ENCODE measurements around the gene SPEN.

SPEN gene

DNA sequence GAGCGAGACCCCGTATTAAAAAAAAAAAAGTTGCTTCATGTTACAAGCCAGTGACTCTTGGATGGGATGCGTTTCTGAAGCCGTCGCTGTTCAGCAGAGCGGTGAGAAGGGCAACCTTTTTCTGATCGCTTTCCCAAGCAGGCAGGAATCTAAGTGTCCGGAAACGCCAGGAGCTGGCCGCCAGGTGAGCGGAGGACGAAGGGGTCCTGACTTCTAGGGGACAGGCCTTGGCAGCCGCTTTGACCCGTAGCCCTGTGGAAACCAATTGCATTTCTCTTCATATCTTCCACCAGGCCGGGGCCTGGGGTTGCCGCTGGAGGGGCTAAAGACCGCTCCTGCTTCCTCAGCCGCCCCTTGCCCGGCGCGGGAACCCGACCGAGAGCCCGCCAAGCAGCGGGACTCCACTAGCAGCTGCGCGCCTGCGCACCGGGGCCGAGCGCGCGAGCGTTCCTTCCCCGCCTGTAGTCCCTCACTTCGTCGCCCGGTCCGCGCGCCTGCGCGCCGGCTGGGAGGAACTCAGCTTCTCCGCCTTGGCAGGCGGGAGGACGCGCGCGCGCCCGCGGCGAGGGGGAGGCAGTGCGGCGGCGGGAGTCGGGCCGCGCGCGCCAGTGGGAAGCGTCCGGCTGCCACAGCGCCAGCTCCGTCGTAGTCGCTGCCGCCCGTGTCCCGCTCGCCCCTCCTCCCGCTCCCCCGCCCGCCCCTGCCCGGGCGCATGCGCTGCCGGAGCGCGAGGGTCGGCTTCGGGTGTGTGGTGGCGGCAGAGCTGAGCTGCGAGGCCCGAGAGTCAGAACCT, at the start of gene SPEN (continued):
- TF ChIP-seq, protein P1, sequence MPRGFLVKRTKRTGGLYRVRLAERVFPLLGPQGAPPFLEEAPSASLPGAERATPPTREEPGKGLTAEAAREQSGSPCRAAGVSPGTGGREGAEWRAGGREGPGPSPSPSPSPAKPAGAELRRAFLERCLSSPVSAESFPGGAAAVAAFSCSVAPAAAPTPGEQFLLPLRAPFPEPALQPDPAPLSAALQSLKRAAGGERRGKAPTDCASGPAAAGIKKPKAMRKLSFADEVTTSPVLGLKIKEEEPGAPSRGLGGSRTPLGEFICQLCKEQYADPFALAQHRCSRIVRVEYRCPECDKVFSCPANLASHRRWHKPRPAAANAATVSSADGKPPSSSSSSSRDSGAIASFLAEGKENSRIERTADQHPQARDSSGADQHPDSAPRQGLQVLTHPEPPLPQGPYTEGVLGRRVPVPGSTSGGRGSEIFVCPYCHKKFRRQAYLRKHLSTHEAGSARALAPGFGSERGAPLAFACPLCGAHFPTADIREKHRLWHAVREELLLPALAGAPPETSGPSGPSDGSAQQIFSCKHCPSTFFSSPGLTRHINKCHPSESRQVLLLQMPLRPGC (tag by site-specific recombination; IDR thresholded peaks at IDR 0.05) = peak; percentile 63
- TF ChIP-seq ZNF473 (tag by site-specific recombination; IDR thresholded peaks at IDR 0.05) (no peak), ZNF311 (tag by site-specific recombination; IDR thresholded peaks at IDR 0.05; ENCODE audit: borderline replicate concordance) (no peak), HOXA7 (CRISPR knock-in tag; IDR thresholded peaks at IDR 0.05; ENCODE audit: borderline replicate concordance) (no peak), SCRT1 (tag by site-specific recombination; IDR thresholded peaks at IDR 0.05; ENCODE audit: borderline replicate concordance) (no peak), IKZF3 (tag by site-specific recombination; IDR thresholded peaks at IDR 0.05) (peak; percentile 66; the same call in 1 of the 2 replicates), KLF9 (tag by site-specific recombination; IDR thresholded peaks at IDR 0.05; ENCODE audit: low read depth) (no peak), ZNF354C (tag by site-specific recombination; IDR thresholded peaks at IDR 0.05; ENCODE audit: borderline replicate concordance, low read depth) (no peak), ZNF221 (tag by site-specific recombination; IDR thresholded peaks at IDR 0.05; ENCODE audit: borderline replicate concordance) (no peak), ZNF843 (tag by site-specific recombination; IDR thresholded peaks at IDR 0.05) (0 out of 2 replicates have a peak, but pooled peaks have one; percentile 42), ZNF600 (tag by site-specific recombination; IDR thresholded peaks at IDR 0.05) (no peak; the same call in 1 of the 2 replicates), ZNF146 (tag by site-specific recombination; IDR thresholded peaks at IDR 0.05) (no peak), ZNF366 (tag by site-specific recombination; conservative IDR thresholded peaks at IDR 0.05) (no peak; the same call in none of the 2 replicates), ZNF529 (tag by site-specific recombination; IDR thresholded peaks at IDR 0.05; ENCODE audit: insufficient replicate concordance) (no peak), SP2 (tag by site-specific recombination; IDR thresholded peaks at IDR 0.05) (peak; percentile 58), ZNF266 (tag by site-specific recombination; IDR thresholded peaks at IDR 0.05; ENCODE audit: low read depth) (no peak), ZNF621 (tag by site-specific recombination; IDR thresholded peaks at IDR 0.05) (no peak), ZEB2 (tag by site-specific recombination; IDR thresholded peaks at IDR 0.05) (peak; percentile 94), ZNF777 (tag by site-specific recombination; IDR thresholded peaks at IDR 0.05; ENCODE audit: borderline replicate concordance) (no peak), ZNF23 (tag by site-specific recombination; IDR thresholded peaks at IDR 0.05; ENCODE audit: borderline replicate concordance) (no peak), ZNF133 (tag by site-specific recombination; IDR thresholded peaks at IDR 0.05) (no peak), ZNF629 (tag by site-specific recombination; IDR thresholded peaks at IDR 0.05) (no peak; the same call in 1 of the 2 replicates), ZNF335 (tag by site-specific recombination; conservative IDR thresholded peaks at IDR 0.05) (peak; percentile 96), ZNF416 (tag by site-specific recombination; IDR thresholded peaks at IDR 0.05) (no peak), ZNF350 (tag by site-specific recombination; IDR thresholded peaks at IDR 0.05) (no peak), OVOL3 (tag by site-specific recombination; IDR thresholded peaks at IDR 0.05) (no peak)
- TF ChIP-seq, protein P2, sequence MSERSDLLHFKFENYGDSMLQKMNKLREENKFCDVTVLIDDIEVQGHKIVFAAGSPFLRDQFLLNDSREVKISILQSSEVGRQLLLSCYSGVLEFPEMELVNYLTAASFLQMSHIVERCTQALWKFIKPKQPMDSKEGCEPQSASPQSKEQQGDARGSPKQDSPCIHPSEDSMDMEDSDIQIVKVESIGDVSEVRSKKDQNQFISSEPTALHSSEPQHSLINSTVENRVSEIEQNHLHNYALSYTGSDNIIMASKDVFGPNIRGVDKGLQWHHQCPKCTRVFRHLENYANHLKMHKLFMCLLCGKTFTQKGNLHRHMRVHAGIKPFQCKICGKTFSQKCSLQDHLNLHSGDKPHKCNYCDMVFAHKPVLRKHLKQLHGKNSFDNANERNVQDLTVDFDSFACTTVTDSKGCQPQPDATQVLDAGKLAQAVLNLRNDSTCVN (tag by site-specific recombination; optimal IDR thresholded peaks at IDR 0.05) = peak; percentile 97
- TF ChIP-seq, protein P3, sequence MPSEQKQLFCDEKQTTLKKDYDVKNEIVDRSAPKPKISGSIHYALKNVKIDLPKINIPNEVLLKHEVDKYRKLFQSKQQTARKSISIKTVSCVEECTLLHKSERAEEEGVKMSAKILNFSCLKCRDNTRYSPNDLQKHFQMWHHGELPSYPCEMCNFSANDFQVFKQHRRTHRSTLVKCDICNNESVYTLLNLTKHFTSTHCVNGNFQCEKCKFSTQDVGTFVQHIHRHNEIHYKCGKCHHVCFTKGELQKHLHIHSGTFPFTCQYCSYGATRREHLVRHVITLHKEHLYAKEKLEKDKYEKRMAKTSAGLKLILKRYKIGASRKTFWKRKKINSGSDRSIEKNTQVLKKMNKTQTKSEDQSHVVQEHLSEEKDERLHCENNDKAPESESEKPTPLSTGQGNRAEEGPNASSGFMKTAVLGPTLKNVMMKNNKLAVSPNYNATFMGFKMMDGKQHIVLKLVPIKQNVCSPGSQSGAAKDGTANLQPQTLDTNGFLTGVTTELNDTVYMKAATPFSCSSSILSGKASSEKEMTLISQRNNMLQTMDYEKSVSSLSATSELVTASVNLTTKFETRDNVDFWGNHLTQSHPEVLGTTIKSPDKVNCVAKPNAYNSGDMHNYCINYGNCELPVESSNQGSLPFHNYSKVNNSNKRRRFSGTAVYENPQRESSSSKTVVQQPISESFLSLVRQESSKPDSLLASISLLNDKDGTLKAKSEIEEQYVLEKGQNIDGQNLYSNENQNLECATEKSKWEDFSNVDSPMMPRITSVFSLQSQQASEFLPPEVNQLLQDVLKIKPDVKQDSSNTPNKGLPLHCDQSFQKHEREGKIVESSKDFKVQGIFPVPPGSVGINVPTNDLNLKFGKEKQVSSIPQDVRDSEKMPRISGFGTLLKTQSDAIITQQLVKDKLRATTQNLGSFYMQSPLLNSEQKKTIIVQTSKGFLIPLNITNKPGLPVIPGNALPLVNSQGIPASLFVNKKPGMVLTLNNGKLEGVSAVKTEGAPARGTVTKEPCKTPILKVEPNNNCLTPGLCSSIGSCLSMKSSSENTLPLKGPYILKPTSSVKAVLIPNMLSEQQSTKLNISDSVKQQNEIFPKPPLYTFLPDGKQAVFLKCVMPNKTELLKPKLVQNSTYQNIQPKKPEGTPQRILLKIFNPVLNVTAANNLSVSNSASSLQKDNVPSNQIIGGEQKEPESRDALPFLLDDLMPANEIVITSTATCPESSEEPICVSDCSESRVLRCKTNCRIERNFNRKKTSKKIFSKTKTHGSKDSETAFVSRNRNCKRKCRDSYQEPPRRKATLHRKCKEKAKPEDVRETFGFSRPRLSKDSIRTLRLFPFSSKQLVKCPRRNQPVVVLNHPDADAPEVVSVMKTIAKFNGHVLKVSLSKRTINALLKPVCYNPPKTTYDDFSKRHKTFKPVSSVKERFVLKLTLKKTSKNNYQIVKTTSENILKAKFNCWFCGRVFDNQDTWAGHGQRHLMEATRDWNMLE (tag by site-specific recombination; conservative IDR thresholded peaks at IDR 0.05; ENCODE audit: low read depth) = no peak
- TF ChIP-seq, protein P4, sequence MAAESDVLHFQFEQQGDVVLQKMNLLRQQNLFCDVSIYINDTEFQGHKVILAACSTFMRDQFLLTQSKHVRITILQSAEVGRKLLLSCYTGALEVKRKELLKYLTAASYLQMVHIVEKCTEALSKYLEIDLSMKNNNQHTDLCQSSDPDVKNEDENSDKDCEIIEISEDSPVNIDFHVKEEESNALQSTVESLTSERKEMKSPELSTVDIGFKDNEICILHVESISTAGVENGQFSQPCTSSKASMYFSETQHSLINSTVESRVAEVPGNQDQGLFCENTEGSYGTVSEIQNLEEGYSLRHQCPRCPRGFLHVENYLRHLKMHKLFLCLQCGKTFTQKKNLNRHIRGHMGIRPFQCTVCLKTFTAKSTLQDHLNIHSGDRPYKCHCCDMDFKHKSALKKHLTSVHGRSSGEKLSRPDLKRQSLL (tag by site-specific recombination; IDR thresholded peaks at IDR 0.05) = no peak
- TF ChIP-seq, protein P5, sequence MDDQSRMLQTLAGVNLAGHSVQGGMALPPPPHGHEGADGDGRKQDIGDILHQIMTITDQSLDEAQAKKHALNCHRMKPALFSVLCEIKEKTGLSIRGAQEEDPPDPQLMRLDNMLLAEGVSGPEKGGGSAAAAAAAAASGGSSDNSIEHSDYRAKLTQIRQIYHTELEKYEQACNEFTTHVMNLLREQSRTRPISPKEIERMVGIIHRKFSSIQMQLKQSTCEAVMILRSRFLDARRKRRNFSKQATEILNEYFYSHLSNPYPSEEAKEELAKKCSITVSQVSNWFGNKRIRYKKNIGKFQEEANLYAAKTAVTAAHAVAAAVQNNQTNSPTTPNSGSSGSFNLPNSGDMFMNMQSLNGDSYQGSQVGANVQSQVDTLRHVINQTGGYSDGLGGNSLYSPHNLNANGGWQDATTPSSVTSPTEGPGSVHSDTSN (CRISPR knock-in tag; IDR thresholded peaks at IDR 0.05) = peak; percentile 91
